GM12864 (cell line): ENCODE results near the gene ATP1A4.

Experiments
- DNase-seq: peaks from one replicate; pipeline ENCODE4 v3.0.0-alpha.2; 2011; ENCODE audit warnings: low read depth
- H3K4me3 ChIP-seq: 2 replicates; pipeline ENCODE4 v1.5.1; 2011; ENCODE audit warnings: mild to moderate bottlenecking, low read depth, low read length, control low read depth
- CTCF ChIP-seq: IDR thresholded peaks from 2 replicates; pipeline ENCODE4 v1.5.1; 2011; ENCODE audit warnings: low read depth, mild to moderate bottlenecking, moderate library complexity, low read length, control low read depth, inconsistent platforms; ENCODE audit errors: missing control alignments

ATP1A4 gene

GRCh38 chr1:160200786-160201185 lies 49.4 kb downstream of the ATP1A4 start:
- H3K4me3 ChIP-seq = no peak overlapping the region
- TF ChIP-seq CTCF = no peak
- DNase-seq = no peak

GRCh38 chr1:160204526-160205241 lies 53.3 kb downstream of the ATP1A4 start:
- TF ChIP-seq CTCF = no peak
- DNase-seq = peak; percentile 54
- peak overlapping the region; percentile 50 for H3K4me3 ChIP-seq

- TF ChIP-seq CTCF = no peak
- H3K4me3 ChIP-seq = peak within 1 kb of the TSS; percentile 90
- DNase-seq = no peak
Measured at GRCh38 chr1:160205242-160206035, 54.0 kb downstream of the ATP1A4 start, which contains the start of gene PEA15. PEA15 (plus strand) TSS chr1:160205384; CDS start chr1:160211545, 6,161 bp downstream.

GRCh38 chr1:160206036-160206389 lies 54.6 kb downstream of the ATP1A4 start:
- peak; percentile 22 for DNase-seq
- TF ChIP-seq CTCF = no peak
- H3K4me3 ChIP-seq = peak overlapping the region; percentile 90

GRCh38 chr1:160206421-160207117 lies 55.2 kb downstream of the ATP1A4 start:
- no peak for TF ChIP-seq CTCF
- H3K4me3 ChIP-seq = peak overlapping the region; percentile 90
- DNase-seq = no peak

- DNase-seq = no peak
- TF ChIP-seq CTCF = no peak
- H3K4me3 ChIP-seq = no peak overlapping the region; the same call in 1 of the 2 replicates
Measured at GRCh38 chr1:160207118-160207650, 55.8 kb downstream of the ATP1A4 start.
